C1 segment of cervical spinal cord (tissue), 14 donors: ENCODE measurements around the gene RBM5.

Source experiments
- DNase-seq, 14 donors: peaks; one replicate each; lab custom pipeline; 2025; lab: John Stamatoyannopoulos, UW

Gene RBM5

GRCh38 chr3:50121072-50122032 lies 32.6 kb downstream of the RBM5 start:
- DNase-seq, result peak in 10 of 14 donors; percentile 19 to 66 (median 32)

DNA sequence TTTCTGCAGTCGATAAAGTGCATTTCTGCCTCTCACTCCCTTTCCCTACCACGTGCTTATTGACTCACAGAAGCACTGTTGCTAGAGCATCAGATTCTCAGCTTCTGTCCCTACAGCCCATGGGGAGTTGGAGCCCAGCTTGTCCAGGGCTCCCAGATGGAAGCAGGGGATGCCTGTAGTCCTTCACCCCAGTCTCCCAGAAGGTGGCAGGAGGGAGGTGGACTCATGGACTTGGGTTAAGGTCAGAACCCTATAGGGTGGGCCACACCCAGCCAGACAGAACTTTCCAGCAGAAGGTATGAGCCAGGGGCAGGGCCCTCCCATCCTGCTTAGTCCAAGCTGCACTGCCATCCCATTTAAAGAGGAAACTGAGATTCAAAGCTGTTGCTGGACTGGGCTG lies 33.4 kb downstream of the RBM5 start:
- DNase-seq, result no peak

- no peak for DNase-seq
Observed at GRCh38 chr3:50122661-50123391, 34.1 kb downstream of the RBM5 start.

- no peak for DNase-seq
Observed at GRCh38 chr3:50123394-50124051, 34.8 kb downstream of the RBM5 start.

DNA sequence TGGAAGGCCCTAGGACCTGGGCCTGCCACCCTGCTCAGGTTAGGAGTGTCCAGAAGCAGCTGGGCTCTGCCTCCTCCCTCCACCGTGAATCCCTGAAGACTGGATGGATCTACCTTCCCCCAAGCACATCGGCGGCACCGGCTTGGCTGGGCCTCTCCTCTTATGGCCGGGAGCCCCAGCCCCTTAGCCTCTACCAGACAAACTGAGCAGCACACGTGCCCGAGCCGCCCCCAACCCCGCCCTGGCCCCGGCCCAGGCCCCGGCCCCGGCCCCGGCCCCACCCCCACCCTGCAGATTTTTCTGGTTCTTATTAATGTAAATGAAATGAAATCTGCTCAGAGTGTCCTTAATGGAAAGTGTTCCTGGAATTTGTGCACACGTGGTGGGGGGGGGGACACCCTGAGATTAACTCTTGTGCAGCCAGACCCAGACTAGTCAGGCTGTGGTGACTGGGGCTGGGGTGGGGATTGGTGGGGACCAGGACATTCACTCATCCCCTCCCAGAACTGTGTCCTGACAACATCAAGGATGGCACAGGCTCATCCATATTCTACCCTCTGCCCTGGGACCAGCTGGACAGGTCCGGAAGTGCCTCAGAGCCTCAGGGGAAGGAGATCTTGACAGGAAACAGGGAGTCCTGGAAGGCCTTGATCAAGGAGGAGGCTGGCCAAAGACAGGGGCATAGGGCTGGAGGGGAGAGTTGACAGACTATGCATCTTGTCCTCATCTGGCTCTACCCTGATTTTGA lies 35.5 kb downstream of the RBM5 start:
- no peak for DNase-seq

DNA sequence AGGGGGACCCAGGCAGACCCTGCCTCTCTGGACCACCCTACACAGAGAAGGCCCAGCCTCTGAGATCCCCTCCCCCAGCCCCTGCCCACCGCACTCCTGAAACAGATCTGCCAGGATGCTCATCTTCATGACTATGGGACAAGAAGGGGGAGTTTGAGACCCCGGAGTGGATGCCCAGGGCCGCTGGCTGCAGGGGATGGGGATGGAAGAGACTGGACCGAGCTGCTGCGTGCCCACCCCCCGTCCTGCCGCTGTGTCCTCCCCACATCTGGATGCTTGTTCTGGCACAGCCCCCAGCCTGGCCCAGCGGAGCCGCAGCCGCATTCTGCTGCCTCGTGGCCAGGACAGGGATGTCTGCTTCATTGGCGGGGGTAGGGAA lies 36.1 kb downstream of the RBM5 start:
- DNase-seq, result no peak

DNA sequence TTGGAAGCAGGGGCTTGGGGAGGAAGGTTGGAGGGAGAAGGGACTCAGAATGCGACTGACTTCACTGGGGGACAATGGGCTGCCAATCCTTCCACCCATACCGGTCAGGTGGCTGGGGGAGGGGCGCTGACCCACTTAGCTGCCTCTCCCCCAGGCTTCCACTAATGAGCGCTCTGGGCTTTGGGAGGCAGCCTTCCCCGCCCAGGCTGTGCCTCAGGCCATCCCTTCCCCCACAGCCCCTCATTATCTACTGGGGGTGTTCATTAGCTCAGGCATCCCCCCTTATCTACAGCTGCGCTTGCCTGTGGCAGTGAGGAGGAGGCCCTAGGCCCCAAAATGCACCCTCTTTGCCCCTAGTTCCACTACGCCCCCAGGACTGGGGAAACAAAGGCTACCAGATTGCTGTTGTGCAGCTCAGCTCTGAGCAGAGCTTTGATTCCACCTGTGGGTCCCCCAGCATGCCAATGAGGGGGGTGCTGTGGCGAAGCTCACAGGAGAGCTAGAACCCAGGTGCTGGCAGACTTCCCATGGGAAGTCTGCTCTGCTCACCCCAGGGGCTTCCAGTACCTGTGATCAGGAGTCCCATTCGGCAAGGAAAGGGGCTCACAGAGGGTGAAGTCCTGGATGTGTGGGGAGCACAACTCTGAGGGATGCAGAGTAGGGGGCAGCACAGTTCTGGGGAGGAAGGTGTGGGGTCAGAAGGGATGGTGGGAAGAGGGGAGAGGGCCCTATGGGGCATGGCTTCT lies 37.0 kb downstream of the RBM5 start:
- peak in 1 of 14 donors; percentile 7 for DNase-seq

DNA sequence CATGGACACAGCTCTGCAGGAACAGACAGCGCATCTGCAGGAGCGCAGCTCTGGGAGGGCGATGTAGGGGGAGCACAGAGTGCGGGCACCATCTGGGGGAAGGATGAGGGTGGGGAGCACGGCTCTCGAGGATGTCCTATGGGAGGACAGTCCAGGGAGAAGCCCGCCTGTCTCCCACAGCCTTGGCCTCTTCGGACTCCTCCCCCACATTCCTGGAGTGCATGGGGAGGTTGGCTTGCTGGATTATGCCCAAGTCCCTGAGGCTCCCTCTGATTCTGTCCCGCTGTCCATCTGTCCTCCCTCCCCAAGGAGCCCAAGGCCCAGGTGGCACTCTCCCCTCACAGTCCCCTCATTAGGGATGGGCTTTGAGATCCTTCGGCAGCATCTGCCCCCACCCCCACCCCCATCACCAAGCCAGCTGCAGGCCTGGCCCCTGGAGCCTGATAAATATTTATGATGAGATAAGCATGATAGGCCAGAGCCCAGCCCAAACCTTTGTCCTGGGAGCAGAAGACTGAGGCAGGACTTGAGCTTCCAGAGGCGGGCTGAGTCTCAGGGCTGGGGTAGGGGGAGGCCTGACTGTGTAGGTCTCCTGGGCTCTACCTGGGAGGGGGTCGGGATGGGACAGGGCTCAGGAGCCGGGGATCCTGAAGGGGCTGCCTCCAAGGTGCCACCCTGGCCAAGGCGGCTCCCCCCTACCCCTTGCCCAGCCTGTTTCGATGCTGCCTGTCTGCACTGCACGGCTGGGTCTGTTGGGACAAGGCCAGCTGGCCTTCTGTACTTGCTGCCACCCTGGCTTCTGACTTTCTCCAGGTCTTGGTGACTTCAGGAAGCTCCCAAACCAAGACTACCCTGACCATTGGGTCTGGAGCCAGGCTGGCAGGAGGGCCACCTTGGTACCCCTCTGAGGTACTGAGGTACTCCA lies 37.8 kb downstream of the RBM5 start:
- no peak for DNase-seq

DNA sequence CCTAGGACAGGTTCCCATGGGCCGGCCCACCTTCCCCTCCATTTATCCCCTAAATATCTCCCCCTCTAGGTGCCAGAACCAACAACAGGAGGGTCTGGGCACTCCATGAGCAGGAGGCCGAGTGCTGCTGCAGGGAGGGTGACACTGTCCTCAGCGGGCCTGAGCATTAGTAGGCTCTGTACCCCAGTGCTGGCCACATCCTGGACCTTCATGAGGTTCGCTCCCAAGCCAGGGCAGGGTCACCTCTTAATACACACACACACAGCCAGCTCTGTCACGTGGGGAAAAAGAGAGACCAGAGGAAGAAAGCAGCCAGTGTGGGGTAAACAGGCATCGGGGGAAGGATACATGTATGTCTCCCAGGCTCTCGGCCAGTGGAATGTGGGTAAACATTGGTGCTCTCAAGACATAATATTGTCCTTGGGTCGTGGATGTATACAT lies 38.6 kb downstream of the RBM5 start:
- DNase-seq, result no peak

- no peak for DNase-seq
Observed at GRCh38 chr3:50128001-50128400, 39.3 kb downstream of the RBM5 start.

- no peak for DNase-seq
Observed at GRCh38 chr3:50130436-50130835, 41.7 kb downstream of the RBM5 start.

DNA sequence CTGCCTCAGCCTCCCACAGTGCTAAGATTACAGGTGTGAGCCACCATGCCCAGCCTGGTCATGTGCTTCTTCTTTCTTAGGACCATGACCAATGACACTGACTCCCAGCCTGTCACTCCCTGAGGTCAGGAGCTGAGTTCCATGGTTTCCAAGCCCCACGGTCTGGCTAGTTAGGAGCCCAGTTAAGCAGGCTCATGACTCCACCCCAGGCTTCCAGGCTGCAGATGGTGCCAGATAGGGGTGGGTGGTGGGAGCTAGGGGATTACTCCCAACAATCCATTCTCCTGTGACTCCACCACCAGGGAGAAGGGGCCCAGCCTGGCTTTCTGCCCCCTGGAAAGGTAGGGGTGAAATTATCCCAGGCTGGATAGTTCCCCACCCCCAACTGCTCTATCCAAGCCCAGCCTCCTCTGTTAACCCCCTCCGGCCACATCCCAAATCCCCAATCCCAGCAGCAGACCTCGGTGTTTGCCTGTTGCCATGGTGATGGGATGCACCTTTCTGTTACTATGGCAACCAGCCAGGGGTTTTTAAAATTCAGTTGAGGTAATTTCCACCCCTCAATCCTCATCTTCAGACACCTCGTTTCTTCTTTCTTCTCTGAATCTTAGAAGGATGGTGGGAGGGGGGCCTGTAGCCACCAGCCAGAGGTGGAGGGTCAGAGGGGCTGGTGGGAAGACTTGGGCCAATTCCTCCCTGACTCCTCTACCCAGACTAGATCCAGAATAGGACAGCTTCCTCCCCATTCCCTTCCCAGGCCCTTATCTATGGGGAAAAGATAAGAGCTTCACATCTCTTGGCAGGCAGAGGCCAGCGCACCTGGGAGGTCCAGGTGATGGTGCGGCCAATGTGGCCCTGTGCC lies 43.9 kb downstream of the RBM5 start:
- DNase-seq, result no peak

GRCh38 chr3:50133283-50133615 lies 44.5 kb downstream of the RBM5 start:
- DNase-seq, result no peak

DNA sequence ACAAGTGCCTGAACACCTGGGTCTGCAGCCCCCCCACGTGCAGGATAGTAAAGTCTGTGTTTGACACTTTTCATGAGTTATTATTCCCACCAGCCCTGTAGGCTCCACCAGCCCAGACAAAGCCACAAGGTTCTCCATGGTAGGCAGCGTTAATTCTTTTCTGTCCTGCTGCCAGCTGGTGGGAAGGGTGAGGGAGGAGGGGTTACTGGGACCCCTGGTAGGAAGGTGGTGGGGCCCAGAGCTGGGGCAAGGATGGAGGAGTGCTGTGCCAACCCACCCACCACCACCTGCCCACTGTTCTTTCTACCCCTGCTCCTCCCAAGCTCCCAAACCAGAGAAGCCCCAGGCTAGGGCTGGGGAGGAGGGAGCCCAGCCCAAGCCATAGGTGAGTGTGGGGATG lies 45.6 kb downstream of the RBM5 start:
- DNase-seq, result no peak

DNA sequence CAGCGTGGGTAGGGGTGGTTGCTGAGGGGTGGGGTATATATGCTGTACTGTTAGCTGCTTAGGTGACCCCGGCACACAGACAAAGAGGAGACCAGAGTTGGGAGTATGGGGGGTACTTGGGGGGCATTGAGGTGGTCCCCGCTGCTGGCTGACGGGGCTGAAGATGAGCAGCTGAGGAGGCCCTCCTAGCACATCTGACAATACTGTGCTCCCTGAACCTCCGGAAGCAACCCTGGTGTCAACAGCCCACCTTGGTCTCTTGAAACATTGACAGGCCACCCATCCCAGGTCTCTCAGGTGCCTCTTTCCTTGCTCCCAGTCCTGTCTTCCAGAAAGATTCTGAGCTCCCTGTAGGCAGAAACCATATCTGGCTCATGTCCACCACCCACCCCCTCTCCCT lies 47.2 kb downstream of the RBM5 start:
- no peak for DNase-seq

DNA sequence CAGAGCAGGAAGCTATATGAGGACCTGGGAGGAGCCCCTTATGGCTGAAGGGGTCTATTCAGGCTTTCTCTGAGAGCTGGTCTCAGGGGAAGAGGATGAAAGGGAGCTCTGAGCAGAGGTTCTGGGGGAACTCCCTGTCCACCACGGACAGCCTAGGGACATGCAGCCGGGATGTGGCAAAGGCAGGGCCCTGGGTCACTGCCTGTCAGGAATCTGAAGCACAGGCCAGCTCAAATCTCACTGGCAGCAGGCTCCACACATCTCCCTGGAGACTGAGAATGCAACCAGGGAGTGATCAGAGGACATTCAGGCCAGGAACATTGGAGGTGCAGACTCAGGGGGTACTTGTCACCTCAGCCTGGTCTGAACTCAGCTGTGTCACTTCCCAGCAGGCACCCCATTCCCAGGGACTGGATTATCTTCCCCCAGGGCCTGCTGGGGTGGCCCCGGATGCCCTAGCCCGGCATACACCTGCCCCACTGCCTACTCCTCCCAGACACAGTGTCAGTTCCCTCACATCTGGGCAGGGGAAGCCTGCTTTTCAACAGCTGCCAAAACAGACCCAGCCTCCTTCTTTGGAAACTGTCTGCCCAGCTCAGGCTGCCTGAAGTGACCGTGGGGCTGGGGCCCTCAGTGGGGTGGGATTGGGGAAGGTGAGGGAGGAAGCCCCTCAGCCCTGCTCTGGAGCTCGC lies 48.1 kb downstream of the RBM5 start:
- no peak for DNase-seq

DNA sequence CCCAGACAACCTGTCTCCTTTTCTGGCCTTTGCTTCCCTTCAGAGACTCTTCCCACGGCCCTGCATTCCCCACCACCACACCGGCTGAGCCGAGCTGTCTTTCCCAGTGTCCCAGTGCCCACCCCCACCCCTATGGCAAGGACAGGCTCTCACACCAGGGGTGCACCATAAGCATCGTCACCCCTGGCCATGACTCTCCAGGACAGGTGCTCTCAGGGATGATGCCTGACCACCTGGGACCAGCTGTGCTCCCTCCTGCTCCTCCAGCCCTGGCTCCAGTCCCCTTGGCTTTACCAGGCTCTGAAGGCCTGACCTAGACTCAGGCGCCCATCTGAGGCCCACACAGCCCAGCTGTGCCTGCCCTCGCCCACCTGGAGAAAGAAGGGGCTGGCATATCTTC lies 48.8 kb downstream of the RBM5 start:
- DNase-seq, result no peak
